IPS-NIHi7 (cell line): Measurements from ENCODE around the gene NWD2.
A peak's percentile ranks its signal among the peaks of the same experiment; 100 is the strongest.
"Not testable (repeated sequence)": the region's sequence is repeated elsewhere in the genome, so short reads cannot be mapped to it uniquely, and the experiment has no call there.

ENCODE experiments used
- DNase-seq: peaks from one replicate; pipeline ENCODE4 v3.0.0; 2012; ENCODE audit warnings: mixed read lengths; ENCODE audit errors: extremely low spot score

Gene NWD2

DNA sequence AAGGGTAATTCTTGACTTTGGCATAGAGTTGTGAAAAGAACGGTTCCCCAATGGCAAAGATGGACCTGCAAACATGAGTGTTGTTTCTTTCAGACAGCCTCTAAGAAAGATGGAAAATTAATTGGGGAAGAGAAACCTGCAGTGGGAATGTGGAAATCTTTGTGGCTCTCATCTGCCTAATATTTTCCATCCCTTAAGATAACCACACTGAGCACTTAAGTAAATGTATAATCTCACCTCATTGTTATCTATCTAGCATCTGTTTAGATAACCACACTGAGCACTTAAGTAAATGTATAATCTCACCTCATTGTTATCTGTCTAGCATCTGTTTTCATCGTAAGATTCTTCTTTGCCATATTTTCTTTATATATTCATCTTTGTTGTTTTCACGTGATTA is 149.3 kb downstream of the NWD2 start:
- no peak for DNase-seq

DNA sequence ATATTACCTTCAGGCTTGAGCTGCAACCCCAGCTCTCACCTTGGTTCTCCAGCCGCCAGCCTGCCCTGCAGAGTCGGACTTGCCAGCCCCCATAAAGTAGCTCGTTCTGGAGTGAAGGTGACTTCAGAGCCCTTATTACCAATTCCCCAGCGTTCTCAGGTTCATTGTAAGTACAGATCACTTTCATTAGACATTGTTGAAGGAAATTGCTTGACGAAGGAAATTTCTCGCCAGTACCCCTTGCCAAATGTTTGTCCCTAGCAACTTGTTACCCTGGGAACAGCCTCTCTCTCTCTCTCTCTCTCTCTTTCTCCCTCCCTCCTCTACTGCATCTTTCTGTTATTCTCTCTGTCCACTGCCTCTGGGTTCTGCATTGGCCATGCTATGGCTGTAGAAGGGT is 153.0 kb downstream of the NWD2 start:
- DNase-seq, result no peak

DNA sequence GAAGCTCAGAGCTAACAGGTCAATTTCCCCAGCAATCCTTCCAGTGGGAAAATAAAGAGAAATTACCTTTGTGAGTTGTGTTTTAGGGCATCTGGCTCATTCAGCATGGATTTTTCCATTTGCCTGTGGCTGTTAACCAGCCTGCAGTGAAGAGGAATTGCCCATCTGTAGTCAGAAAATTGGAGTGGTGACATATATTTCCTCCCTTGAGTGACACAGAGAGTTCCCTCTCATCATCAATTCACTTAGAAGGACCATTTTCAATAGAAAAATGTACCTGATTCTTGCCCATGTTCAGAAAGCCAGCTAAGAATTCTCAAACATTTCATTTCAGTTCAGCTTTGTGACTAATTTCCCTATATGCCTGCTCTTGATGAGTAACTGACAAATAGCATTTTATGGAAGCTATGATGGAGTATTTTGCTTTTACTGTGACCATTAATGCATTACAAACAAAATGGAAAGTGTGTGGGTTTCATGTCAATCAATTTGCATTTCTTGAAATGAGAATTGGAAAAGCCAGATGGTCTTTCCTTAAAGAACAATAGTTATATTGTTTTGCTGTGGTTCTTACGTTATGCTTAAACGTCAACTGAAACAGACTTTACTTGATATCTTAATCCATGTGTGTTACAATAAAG is 155.8 kb downstream of the NWD2 start:
- DNase-seq, result no peak

DNA sequence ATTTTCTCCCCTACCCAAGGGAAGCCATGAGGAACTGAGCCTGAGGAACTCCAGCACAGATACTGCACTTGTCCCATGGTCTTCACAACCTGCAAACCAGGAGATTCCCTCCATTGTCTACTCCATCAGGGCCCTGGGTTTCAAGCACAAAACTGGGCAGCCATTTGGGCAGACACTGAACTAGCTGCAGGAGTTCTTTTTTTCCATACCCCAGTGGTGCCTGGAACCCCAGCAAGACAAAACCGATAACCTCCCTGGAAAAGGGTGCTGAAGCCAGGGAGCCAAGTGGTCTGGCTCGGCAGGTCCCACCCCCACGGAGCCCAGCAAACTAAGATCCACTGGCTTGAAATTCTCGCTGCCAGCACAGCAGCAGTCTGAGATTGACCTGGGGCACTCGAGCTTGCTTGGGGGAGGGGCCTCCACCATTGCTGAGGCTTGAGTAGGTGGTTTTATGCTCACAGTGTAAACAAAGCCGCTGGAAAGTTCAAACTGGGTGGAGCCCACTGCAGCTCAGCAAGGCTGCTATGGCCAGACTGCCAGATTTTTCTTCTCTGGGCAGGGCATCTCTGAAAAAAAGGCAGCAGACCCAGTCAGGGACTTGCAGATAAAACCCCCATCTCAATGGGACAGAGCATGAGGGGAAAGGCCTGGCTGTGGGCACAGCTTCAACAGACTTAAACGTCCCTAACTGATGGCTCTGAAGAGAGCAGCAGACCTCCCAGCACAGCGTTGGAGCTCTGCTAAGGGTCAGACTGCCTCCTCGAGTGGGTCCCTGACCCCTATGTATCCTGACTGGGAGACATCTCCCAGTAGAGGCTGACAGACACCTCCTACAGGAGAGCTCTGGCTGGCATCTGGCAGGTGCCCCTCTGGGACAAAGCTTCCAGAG is 163.6 kb downstream of the NWD2 start:
- DNase-seq, result not testable (repeated sequence)

DNA sequence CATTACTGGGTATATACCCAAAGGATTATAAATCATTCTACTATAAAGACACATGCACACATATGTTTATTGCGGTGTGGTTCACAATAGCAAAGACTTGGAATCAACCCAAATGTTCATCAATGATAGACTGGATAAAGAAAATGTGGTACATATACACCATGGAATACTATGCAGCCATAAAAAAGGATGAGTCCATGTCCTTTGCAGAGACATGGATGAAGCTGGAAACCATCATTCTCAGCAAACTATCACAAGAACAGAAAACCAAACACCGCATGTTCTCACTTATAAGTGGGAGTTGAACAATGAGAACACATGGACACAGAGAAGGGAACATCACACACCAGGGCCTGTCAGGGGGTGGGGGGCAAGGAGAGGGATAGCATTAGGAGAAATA is 169.1 kb downstream of the NWD2 start:
- DNase-seq, result not testable (repeated sequence)

DNA sequence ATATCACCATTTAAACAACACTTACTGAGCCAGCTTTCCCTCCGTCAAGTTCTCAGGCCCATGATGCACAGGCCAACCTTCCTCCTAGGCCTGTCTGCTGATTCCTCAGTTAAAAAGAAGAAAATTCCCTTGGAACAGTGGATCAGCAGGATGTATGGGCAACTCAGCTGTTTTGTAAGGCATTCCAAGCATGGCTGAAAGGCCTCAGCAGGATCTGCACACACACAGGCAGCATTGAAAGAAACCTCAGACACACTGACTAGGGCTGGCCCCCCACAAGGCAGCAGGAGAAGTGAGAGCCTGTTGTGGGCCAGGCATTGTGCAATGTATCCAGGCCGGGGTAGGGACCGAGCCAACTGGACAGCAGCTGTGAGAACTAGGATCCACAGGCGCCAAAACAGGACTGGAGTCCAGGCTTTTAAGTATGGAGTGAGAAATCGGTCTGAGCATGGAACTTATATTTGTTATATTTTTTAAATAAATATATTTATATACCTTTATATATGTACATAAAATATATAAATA is 171.4 kb downstream of the NWD2 start:
- peak; percentile 22 for DNase-seq

DNA sequence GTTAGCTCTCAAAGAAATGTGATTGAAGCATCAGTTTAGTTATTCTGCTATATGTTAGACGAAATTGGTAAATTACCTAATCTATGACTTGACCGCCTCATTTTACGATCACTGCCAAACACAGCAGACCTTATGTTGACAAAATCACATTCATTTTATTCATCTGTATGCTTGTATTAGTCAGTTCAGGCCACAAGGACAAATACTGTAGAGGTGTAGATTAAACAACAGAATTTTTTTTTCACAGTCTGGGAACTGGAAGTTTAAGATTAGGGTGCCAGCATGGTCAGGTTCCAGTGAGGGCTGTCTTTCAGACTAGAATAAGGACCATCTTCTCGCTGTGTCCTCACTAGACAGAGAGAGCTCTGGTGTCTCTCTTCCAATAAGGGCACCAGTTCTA is 177.1 kb downstream of the NWD2 start:
- no peak for DNase-seq

DNA sequence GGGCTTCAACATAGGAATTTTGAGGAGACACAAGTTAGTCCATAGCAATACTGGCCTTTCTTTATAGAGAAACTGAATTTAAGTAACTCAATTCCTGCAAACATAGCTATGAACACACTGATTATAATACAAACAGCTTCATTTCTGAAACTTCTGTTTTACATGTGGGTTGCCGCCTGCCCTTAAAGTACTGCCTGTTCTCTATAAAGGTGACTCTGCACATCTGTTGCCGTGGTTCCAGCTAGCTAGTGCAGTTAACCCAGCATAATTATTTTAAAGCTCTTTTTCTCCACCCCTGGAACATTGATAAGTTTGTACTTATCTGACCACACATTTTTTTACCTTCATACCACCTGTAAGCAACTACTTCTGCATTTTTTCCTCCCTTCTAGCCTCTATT is 177.6 kb downstream of the NWD2 start:
- DNase-seq, result no peak

DNA sequence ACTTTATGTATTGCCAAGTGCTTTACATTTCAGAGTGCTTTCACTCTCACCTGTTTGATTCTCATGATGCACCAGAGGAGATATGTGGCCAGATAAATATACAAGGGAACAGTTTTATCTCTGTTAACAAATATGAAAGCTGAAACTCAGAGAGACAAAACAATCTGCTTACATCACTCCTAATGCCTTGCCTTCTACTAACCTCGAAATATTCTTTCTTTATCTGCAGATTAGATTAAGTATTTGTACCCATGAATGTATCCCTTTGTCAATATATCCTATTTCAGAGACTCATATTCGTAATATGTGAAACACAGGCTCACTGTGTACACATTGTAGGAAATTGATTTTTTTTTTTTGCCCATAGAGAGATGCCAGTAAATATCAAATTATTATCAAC is 178.1 kb downstream of the NWD2 start:
- no peak for DNase-seq

DNA sequence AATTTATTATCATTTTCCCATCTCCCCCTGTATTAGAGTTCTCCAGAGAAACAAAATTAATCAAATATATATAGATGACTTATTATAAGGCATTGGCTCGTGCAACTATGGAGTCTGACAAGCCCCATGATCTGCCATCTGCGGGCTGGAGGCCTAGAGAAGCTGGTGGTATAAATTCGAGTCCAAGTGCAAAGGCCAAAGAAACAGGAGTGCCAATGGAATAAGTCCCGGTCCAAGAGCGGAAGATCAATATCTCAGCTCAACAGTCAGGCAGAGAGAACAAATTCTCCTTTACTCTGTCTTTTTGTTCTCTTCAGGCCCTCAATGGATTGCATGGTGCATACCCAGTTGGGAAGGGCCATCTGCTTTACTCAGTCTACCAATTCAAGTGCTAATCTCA is 178.8 kb downstream of the NWD2 start:
- no peak for DNase-seq

DNA sequence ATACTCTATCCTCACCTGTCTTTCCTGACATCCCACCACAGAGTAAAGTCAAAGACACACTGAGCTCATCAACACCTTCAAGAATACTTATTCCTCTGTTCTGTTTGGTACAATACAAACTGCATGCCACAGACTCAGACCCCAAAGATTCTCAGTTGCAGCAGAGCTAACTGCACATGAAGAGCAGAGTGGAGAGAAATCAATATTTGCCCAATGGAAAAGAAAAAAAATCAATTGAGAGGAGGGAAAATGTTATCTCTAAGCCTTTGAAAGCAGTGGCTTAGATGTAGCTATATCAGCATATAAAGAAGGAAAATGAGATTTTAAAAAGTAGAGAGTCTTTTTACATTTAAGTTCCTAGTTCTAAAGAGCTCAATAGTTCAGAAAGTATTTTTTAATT is 180.2 kb downstream of the NWD2 start:
- DNase-seq, result no peak

DNA sequence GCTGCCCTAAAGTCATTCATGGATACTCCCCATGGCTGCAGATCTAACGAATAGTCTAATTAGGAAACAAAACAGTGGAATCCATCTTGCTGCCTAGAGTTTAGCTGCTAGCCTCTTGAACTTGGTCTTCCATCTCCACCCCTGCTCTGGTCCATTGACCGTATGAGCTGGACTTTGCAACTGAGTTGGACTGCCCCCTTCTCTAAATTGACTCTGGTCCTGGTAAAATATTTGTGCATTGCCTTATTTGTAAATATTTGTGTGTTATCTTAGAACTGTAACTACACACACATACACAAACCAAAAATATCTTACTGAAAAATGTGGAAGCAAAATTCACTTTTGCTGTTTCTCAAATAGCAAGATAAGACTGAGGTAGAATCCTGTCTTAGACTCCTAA is 181.3 kb downstream of the NWD2 start:
- DNase-seq, result no peak

DNA sequence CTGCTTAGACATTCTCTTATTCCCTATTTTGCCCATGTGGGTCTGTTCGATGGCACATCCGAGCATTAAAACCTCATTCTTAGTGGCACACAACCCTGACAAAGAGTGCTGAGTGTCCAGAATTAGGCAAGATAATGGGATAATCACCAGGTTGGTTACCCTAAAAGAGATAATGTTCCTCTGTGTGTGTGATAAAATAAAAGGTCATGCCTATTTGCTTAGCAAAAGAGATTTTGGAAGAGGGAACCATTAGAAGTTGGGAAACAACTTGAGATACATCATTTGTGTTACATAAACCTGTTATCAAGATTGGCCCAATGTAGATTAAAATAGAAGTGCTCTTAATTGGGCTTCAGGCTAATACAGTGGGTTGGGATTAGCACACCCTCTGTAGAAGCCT is 182.7 kb downstream of the NWD2 start:
- no peak for DNase-seq

DNA sequence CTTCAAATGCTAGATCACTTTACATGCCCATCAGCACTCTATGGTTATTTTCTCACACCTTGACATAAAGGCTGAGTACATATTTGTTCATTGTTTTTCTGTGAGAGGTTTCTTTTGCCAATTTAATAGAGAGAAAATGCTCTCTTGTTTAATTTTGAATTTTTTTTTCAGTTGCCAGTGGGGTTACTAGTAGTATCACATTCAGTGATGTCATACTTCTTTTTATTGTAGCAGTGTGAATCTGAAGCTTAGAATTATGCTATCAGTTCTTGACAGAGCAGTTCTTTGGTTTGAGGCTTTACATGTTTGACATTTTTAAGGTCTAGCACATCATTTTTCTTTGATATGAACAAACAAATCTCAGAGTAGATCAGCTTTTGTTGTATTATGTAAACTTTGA is 185.4 kb downstream of the NWD2 start:
- no peak for DNase-seq

DNA sequence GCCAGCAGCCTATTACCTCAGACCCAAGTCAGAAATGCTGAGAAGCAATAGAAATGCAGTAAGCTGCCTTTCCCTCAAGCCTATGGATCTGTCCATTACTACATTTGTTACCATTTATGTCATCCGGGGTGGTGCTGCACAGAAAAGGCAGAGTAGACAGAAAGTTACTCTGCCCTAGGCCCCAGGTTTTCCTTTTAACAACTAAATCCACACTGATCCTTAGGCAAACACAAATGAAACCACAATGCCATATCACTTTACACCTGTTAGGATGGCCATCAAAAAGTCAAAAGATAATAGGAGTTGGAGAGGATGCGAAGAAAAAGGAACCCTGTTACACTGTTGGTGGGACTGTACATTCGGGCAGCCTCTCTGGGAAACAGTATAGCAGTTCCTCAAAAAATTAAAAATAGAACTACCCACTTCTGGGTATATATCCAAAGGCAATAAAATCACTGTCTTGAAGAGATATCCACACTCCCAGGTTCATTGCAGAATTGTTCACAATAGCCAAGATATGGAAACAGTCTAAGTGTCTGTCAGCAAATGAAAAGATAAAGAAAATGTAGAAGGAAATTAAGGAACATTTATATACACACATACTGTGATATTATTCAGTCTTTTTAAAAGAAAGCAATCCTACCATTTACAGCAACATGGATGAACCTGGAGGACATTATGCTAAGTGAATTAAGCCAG is 186.3 kb downstream of the NWD2 start:
- no peak for DNase-seq

DNA sequence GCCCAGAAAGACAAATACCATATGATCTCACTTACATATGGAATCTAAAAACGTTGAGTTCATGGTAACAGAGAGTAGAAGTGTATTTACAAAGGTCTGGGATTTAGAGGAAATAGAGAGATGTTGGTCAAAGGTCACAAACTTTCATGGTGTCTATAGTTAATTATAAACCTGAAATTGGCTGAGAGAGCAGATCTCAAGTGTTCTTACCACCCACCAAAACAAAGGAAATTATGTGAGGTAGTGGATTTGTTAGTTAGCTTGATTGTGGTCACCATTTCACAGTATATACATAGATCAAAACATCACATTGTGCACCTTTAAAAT is 186.8 kb downstream of the NWD2 start:
- DNase-seq, result no peak

DNA sequence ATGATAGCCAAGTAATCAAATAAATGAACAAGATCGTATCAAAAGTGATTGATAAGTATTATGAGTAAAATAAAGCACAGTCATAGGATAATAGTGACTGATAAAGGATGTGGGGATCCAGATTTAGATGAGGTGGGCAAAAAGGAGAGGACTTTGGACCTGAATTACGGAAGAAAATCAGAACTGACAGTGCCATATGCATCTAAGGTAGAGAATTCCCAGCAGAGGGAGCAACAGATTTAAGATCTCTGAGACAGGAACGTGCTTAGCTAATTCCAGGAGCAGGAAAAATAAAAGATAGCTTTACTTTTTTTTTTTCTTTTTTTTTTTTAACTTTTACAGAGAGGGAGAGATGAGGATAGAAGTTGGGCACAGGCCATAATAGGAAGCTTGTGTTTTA is 189.9 kb downstream of the NWD2 start:
- peak; percentile 27 for DNase-seq

DNA sequence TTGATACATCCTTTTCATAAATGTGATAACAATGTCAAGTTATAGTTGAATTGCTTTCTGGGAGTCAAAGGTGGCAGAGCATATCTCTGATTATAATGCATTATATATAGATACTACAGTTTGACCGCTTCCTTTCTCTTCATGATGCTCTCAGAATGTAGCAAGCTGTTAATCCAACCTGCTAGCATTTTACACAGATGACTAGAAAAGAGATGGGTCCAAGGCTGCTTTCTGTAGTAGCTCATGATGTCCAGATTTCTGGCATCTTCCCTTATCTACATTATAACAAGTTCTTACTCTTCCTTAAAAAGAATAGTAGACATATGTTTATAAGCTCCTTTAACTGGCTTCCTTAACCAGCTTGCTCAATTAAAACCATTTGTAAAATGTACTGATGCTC is 192.0 kb downstream of the NWD2 start:
- no peak for DNase-seq

DNA sequence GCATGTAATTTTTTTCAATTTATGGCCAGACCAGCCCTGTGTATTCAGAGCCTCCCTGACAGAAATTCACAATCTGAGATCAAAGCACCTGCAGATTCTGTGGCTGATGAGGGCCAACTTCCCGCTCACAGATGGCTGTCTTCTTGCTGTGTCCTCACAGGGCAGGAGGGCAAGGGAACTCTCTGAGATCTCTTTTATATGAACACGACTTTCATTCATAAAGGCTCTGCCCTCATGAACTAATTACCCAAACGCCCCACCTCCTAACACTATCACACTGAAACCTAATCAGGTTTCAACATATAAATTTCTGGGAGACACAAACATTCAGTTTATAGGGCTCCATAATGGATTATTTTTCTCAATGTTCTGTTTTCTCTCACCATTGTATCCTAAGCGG is 192.6 kb downstream of the NWD2 start:
- no peak for DNase-seq

DNA sequence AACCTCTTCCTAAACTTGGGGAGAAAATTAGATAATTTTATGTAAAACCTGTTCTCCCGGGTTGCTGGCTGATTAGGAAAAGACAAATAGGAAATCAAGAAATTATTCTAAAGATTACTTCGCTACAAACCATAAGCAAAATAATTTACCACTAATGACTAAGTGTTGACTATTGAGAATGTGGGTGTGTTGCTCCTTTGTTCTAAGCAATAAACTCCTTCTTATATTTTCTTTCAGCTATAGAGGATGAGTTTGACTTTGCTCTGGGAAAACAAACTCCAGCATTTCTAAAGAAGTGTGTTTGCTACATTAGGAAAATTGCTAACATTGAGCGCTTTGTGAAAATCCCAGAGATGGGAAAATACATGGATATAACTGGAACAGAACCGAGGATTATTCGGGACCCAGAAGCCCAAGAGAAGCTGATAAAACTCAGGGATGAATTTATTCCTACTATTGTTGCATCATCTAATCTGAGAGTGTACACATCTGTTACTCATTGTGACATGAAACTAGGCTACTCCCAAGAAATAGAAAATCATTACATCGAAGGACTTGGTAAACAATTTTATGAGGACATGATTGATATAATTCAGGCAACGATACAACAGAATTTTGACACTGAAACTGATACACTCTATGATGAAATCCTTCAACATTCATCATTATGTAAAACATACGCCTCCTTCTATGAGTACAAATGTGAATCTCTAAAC is 194.2 kb downstream of the NWD2 start:
- DNase-seq, result no peak

DNA sequence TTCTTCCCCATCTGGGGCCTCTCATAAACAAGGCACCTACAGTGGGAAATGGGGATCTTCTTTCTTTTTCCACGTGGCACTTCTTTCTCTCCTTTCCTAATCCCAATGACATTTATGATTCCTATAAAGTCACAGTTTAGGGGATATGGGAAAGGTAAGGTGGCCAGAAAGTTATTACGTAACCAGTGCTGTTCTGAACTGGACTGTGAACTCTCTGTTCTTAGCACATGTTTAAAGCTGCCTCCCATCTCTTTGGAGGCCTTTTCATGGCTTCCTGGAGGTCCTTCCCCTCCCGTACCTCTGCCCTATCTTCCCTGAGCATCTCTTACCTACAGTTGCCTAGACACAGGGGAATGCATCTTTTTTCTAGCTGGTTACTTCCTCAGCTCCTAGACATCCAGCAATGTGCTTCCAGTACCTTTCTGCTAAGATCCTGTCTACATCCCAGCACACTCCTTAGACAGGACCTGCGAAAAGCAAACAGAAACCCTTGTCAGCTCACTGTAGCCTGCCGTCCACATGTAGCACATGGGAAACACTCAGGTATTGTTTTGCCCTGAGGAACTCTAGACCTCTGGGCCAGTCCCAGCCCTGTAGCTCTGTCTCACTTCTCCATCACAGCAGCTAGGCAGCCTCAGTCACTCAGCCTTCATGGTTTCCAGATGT is 195.4 kb downstream of the NWD2 start:
- DNase-seq, result no peak

DNA sequence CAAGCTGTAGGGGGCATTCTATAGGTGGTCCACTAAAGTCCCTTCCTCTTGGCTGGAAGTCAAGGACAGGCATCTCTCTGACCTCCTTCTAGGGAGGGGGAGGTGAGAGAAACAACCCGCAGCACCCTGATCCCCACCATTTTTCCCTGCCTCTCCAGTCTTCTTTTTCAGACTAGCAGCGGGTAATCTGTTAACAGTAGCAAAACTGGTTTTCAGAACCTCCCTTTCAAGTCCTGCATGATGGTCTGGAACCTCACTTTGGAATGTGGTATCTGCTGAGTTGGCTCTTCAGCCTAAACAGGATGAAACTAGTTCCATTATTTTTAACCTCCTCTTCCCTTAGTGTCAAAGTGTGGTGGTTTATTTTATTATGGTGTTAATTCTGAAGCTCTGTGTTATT is 196.0 kb downstream of the NWD2 start:
- DNase-seq, result no peak
